GM23338 (cell line): Measurements from ENCODE around the gene CLIP1.

ENCODE experiments used
- CREB1 ChIP-seq: fragments of 250-450 bp; sonication (Bioruptor Pico); IDR thresholded peaks from 2 replicates; pipeline ENCODE4 v1.5.0; 2020; ENCODE audit warnings: low read depth, mild to moderate bottlenecking, moderate library complexity
- CTCF ChIP-seq, 2 experiments: fragments of 200-600 bp in 1 of 2; sonication (generic) in 1 of 2; conservative IDR thresholded peaks; 2 replicates each; pipeline versions ENCODE4 v1.5.1 to v1.6.1; 2016 to 2017; ENCODE audit warnings: antibody characterized with exemption in 2 of 2, low read depth in 2 of 2, mild to moderate bottlenecking in 2 of 2, moderate library complexity in 1 of 2
- EZH2 ChIP-seq: fragments of 200-600 bp; sonication (generic); IDR thresholded peaks from one replicate; pipeline ENCODE4 v1.8.0; 2017; ENCODE audit warnings: antibody characterized with exemption, mild to moderate bottlenecking, low read depth; ENCODE audit not compliant: unreplicated experiment
- EZH2phosphoT487 ChIP-seq: fragments of 200-600 bp; sonication (generic); IDR thresholded peaks from one replicate; pipeline ENCODE4 v1.8.1; 2018; ENCODE audit warnings: antibody characterized with exemption; ENCODE audit not compliant: unreplicated experiment
- JUNB ChIP-seq: IDR thresholded peaks from one replicate; pipeline ENCODE4 v1.6.1; 2016; ENCODE audit warnings: antibody characterized with exemption; ENCODE audit not compliant: unreplicated experiment
- NANOG ChIP-seq: IDR thresholded peaks from 2 replicates; pipeline ENCODE4 v1.6.1; 2016; ENCODE audit warnings: antibody characterized with exemption, borderline replicate concordance
- POLR2AphosphoS5 ChIP-seq: IDR thresholded peaks from 2 replicates; pipeline ENCODE4 v1.6.1; 2016; ENCODE audit warnings: antibody characterized with exemption, low read depth
- REST ChIP-seq: IDR thresholded peaks from one replicate; pipeline ENCODE4 v1.6.1; 2018; ENCODE audit warnings: antibody characterized with exemption; ENCODE audit not compliant: unreplicated experiment
- STAT1 ChIP-seq: IDR thresholded peaks from one replicate; pipeline ENCODE4 v1.6.1; 2016; ENCODE audit warnings: antibody characterized with exemption; ENCODE audit not compliant: unreplicated experiment
- ZNF331 ChIP-seq: fragments of 250-450 bp; sonication (Bioruptor Pico); IDR thresholded peaks from 2 replicates; pipeline ENCODE4 v1.5.0; 2020; ENCODE audit warnings: low read depth, mild to moderate bottlenecking, moderate library complexity

- TF ChIP-seq CTCF (conservative IDR thresholded peaks at IDR 0.05; ENCODE audit: low read depth in 2 of 2) (no peak), EZH2phosphoT487 (no peak), EZH2 (no peak), POLR2AphosphoS5 (no peak), ZNF331 (no peak), NANOG (no peak), REST (no peak), JUNB (no peak), CREB1 (CRISPR knock-in tag) (no peak), STAT1 (no peak)
Measured at GRCh38 chr12:122303068-122303467, 119.4 kb downstream of the CLIP1 start.
